ENCODE measurements around the gene ZNF518B.

The ZNF518B gene

DNA sequence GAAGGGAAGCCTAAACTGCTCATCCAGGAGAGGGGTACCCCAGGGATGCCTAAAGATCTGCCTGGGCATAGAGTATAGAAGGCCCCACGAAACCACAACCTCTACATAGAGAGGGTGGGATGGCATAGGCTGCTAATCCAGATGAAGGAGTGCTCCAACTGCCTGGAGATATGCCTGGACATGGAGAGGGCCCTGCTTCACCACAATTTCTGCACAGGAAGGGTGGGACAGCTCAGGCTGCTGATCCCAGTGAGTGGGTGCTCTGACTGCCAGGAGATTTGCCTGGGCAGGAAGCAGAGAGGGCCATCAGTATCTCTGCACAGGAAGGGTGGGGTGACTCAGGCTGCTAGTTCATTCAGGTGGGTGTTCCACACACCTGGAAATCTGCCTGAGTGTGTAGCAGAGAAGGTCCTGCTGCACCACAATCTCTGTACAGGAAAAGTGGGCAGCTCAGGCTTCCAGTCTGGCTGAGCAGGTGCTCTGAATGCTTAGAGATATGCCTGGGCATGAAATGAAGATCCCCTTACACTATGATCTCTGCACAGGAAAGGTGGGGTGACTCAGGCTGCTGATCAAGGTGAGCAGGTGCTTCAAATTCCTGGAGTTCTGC lies 61.1 kb downstream of the ZNF518B start:
- Histone ChIP-seq H3K4me3 (ENCODE audit: low read depth, low read length) (no peak overlapping the region), H3K9me3 (ENCODE audit: control insufficient read depth, low read length) (no peaks in the 10 kb centered on the region), H2AFZ (no peak overlapping the region), H3K4me1 (no peaks in the 10 kb centered on the region), H3K79me2 (no peaks in the 10 kb centered on the region), H3K27me3 (ENCODE audit: control insufficient read depth, insufficient read depth, low read length) (no peaks in the 10 kb centered on the region), H3K4me2 (ENCODE audit: low read length) (no peak overlapping the region), H3K36me3 (ENCODE audit: control insufficient read depth, insufficient read depth, low read length) (no peaks in the 10 kb centered on the region), H3K27ac (no peak overlapping the region), H3K9ac (no peak overlapping the region)
- TF ChIP-seq, protein P1, sequence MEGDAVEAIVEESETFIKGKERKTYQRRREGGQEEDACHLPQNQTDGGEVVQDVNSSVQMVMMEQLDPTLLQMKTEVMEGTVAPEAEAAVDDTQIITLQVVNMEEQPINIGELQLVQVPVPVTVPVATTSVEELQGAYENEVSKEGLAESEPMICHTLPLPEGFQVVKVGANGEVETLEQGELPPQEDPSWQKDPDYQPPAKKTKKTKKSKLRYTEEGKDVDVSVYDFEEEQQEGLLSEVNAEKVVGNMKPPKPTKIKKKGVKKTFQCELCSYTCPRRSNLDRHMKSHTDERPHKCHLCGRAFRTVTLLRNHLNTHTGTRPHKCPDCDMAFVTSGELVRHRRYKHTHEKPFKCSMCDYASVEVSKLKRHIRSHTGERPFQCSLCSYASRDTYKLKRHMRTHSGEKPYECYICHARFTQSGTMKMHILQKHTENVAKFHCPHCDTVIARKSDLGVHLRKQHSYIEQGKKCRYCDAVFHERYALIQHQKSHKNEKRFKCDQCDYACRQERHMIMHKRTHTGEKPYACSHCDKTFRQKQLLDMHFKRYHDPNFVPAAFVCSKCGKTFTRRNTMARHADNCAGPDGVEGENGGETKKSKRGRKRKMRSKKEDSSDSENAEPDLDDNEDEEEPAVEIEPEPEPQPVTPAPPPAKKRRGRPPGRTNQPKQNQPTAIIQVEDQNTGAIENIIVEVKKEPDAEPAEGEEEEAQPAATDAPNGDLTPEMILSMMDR (IDR thresholded peaks at IDR 0.05): no peak
